IMR-90 (cell line): ENCODE results near the gene NEURL1B. TPM values are rescaled to one million over a fixed set of nuclear protein-coding genes. Genes with fewer than 3 reads are reported as not detected.

Experiments used
- ATAC-seq: fragments of 200-7000 bp; cut with Tn5 transposase; 2 replicates; pipeline ENCODE4 v1.9.1; 2020; ENCODE audit warnings: low read depth, mild to moderate bottlenecking, moderate library complexity
- BruUV-seq: library from RNA; stranded (reverse); fragments of 400-500 nt; replicated peaks from 2 replicates; lab custom pipeline; 2021; lab: Mats Ljungman, UMichigan
- CTCF ChIA-PET: fragments of 300-600 bp; formaldehyde crosslinking; extraction: SDS; loops from one replicate; lab custom pipeline; 2021; ENCODE audit warnings: antibody characterized with exemption; lab: Yijun Ruan, JAX
- POLR2A ChIA-PET: fragments of 300-600 bp; sonication (Branson Sonifier 250); formaldehyde crosslinking; loops from one replicate; lab custom pipeline; 2022; ENCODE audit warnings: antibody characterized with exemption; ENCODE audit not compliant: unreplicated experiment; lab: Charles Lee
- DNase-seq: peaks from one replicate; pipeline ENCODE4 v3.0.0; 2013
- H2AFZ ChIP-seq: replicated peaks from 2 replicates; pipeline ENCODE3; 2013; ENCODE audit warnings: low read length, mild to moderate bottlenecking; ENCODE audit not compliant: poor library complexity
- H2AK5ac ChIP-seq: 2 replicates; pipeline ENCODE4 v1.6.1; 2013; ENCODE audit warnings: low read depth, low read length, inconsistent platforms
- H2AK9ac ChIP-seq: replicated peaks from 2 replicates; pipeline ENCODE3; 2013; ENCODE audit warnings: mild to moderate bottlenecking, low read depth, low read length, moderate library complexity; ENCODE audit not compliant: poor library complexity
- H2BK120ac ChIP-seq: 2 replicates; pipeline ENCODE4 v1.6.1; 2013; ENCODE audit warnings: low read depth, low read length, inconsistent platforms
- H2BK15ac ChIP-seq: 3 replicates; pipeline ENCODE4 v1.6.1; 2013; ENCODE audit warnings: low read depth, low read length, inconsistent platforms
- H2BK20ac ChIP-seq: 2 replicates; pipeline ENCODE4 v1.6.1; 2013; ENCODE audit warnings: low read depth, mild to moderate bottlenecking, inconsistent platforms, low read length, moderate library complexity
- H2BK5ac ChIP-seq: 2 replicates; pipeline ENCODE4 v1.6.1; 2013; ENCODE audit warnings: mild to moderate bottlenecking, low read depth, low read length, inconsistent platforms; ENCODE audit not compliant: poor library complexity, severe bottlenecking
- H3K14ac ChIP-seq: replicated peaks from 2 replicates; pipeline ENCODE4 v1.6.1; 2013; ENCODE audit warnings: low read depth, low read length, inconsistent platforms
- H3K18ac ChIP-seq: 2 replicates; pipeline ENCODE4 v1.6.1; 2013; ENCODE audit warnings: low read depth, low read length, control low read depth
- H3K23ac ChIP-seq: 2 replicates; pipeline ENCODE4 v1.6.1; 2013; ENCODE audit warnings: low read depth, low read length, inconsistent platforms
- H3K27ac ChIP-seq: 2 replicates; pipeline ENCODE4 v1.5.1; 2013; ENCODE audit warnings: mild to moderate bottlenecking, control low read depth, low read length; ENCODE audit not compliant: insufficient read depth
- H3K27me3 ChIP-seq: 2 replicates; pipeline ENCODE4 v1.6.1; 2013; ENCODE audit warnings: low read length; ENCODE audit not compliant: control insufficient read depth, insufficient read depth
- H3K36me3 ChIP-seq: 2 replicates; pipeline ENCODE4 v1.6.1; 2013; ENCODE audit warnings: low read length, mixed read lengths; ENCODE audit not compliant: control insufficient read depth, insufficient read depth
- H3K4ac ChIP-seq: 2 replicates; pipeline ENCODE4 v1.6.1; 2013; ENCODE audit warnings: low read depth, low read length, inconsistent platforms
- H3K4me1 ChIP-seq: 2 replicates; pipeline ENCODE4 v1.6.1; 2013; ENCODE audit warnings: low read length, mixed read lengths; ENCODE audit not compliant: control insufficient read depth, insufficient read depth
- H3K4me2 ChIP-seq: 2 replicates; pipeline ENCODE4 v1.6.1; 2013; ENCODE audit warnings: low read depth, mild to moderate bottlenecking, control low read depth, low read length, moderate library complexity
- H3K4me3 ChIP-seq: 2 replicates; pipeline ENCODE4 v1.5.1; 2013; ENCODE audit warnings: low read depth, mild to moderate bottlenecking, control low read depth, low read length, moderate library complexity; ENCODE audit not compliant: insufficient read depth
- H3K56ac ChIP-seq: 2 replicates; pipeline ENCODE4 v1.6.1; 2013; ENCODE audit warnings: low read length, inconsistent platforms; ENCODE audit not compliant: insufficient read depth; ENCODE audit errors: extremely low read depth
- H3K79me1 ChIP-seq, 2 experiments: 2 replicates each; pipeline ENCODE4 v1.6.1; 2013; ENCODE audit warnings: low read length in 2 of 2, inconsistent platforms in 1 of 2, low read depth in 1 of 2
- H3K9ac ChIP-seq: 2 replicates; pipeline ENCODE4 v1.6.1; 2013; ENCODE audit warnings: low read depth, low read length, control low read depth
- H3K9me1 ChIP-seq: 2 replicates; pipeline ENCODE4 v1.6.1; 2013; ENCODE audit warnings: low read length, inconsistent platforms; ENCODE audit not compliant: insufficient read depth
- H3K9me3 ChIP-seq: 2 replicates; pipeline ENCODE4 v1.6.1; 2013; ENCODE audit warnings: low read length; ENCODE audit not compliant: control insufficient read depth, insufficient read depth
- H4K20me1 ChIP-seq: 2 replicates; pipeline ENCODE4 v1.6.1; 2013; ENCODE audit warnings: low read length, inconsistent platforms; ENCODE audit not compliant: insufficient read depth
- H4K5ac ChIP-seq: 2 replicates; pipeline ENCODE4 v1.6.1; 2013; ENCODE audit warnings: mild to moderate bottlenecking, low read depth, low read length, control low read depth
- H4K8ac ChIP-seq, 2 experiments: 2 replicates each; pipeline ENCODE4 v1.6.1; 2013; ENCODE audit warnings: low read depth in 2 of 2, low read length in 2 of 2, control low read depth in 1 of 2, inconsistent platforms in 1 of 2
- H4K91ac ChIP-seq: 2 replicates; pipeline ENCODE4 v1.6.1; 2013; ENCODE audit warnings: low read depth, low read length, inconsistent platforms; ENCODE audit not compliant: insufficient read depth
- BHLHE40 ChIP-seq: fragments of 150-350 bp; IDR thresholded peaks from 2 replicates; pipeline ENCODE4 v1.6.1; 2016; ENCODE audit warnings: mild to moderate bottlenecking, low read depth, low read length
- CEBPB ChIP-seq: IDR thresholded peaks from 2 replicates; pipeline ENCODE4 v1.6.1; 2012; ENCODE audit warnings: low read depth, low read length, improper control_type of control experiment
- CHD1 ChIP-seq: IDR thresholded peaks from 2 replicates; pipeline ENCODE4 v1.6.1; 2012; ENCODE audit warnings: low read depth, low read length, improper control_type of control experiment
- CTCF ChIP-seq: conservative IDR thresholded peaks from 2 replicates; pipeline ENCODE4 v1.5.1; 2012; ENCODE audit warnings: mild to moderate bottlenecking, low read depth, low read length, improper control_type of control experiment
- ELK1 ChIP-seq: fragments of 150-350 bp; IDR thresholded peaks from 2 replicates; pipeline ENCODE4 v1.6.1; 2016; ENCODE audit warnings: low read depth, mild to moderate bottlenecking, low read length, moderate library complexity, borderline replicate concordance
- FOS ChIP-seq: fragments of 150-350 bp; IDR thresholded peaks from 2 replicates; pipeline ENCODE4 v1.6.1; 2016; ENCODE audit warnings: low read depth, low read length
- MAFK ChIP-seq: IDR thresholded peaks from 2 replicates; pipeline ENCODE4 v1.6.1; 2012; ENCODE audit warnings: low read depth, low read length, improper control_type of control experiment
- MAZ ChIP-seq: IDR thresholded peaks from 2 replicates; pipeline ENCODE4 v1.6.1; 2012; ENCODE audit warnings: low read depth, mild to moderate bottlenecking, low read length, improper control_type of control experiment, moderate library complexity, borderline replicate concordance
- MXI1 ChIP-seq: IDR thresholded peaks from 2 replicates; pipeline ENCODE4 v1.6.1; 2012; ENCODE audit warnings: low read depth, mild to moderate bottlenecking, low read length, moderate library complexity, borderline replicate concordance
- NFE2L2 ChIP-seq: fragments of 150-350 bp; IDR thresholded peaks from 2 replicates; pipeline ENCODE4 v1.6.1; 2016; ENCODE audit warnings: low read depth, mild to moderate bottlenecking, low read length
- POLR2A ChIP-seq: IDR thresholded peaks from 2 replicates; pipeline ENCODE4 v1.6.1; 2012; ENCODE audit warnings: mild to moderate bottlenecking, low read depth, low read length
- RAD21 ChIP-seq: IDR thresholded peaks from 2 replicates; pipeline ENCODE4 v1.6.1; 2012; ENCODE audit warnings: low read length, improper control_type of control experiment
- RCOR1 ChIP-seq: IDR thresholded peaks from 2 replicates; pipeline ENCODE4 v1.6.1; 2012; ENCODE audit warnings: mild to moderate bottlenecking, low read length, improper control_type of control experiment; ENCODE audit not compliant: insufficient replicate concordance
- RFX5 ChIP-seq: IDR thresholded peaks from 2 replicates; pipeline ENCODE4 v1.8.0; 2012; ENCODE audit warnings: low read depth, mild to moderate bottlenecking, low read length, moderate library complexity
- SMC3 ChIP-seq: fragments of 150-350 bp; IDR thresholded peaks from 2 replicates; pipeline ENCODE4 v1.6.1; 2016; ENCODE audit warnings: low read depth, mild to moderate bottlenecking, antibody characterized with exemption, low read length, moderate library complexity
- WGBS, 2 experiments: methylation state at CpG; one replicate each; pipeline versions ENCODE4 v1.1.5 to v1.1.7; 2013; ENCODE audit warnings: missing lambda C conversion rate in 2 of 2; ENCODE audit not compliant: insufficient read length in 1 of 2; ENCODE audit errors: extremely low coverage in 2 of 2; 5-methylcytosine and 5-hydroxymethylcytosine counted together
- dilution Hi-C: fragments of 300-500 bp; cut with HindIII; formaldehyde crosslinking; loops from one replicate; pipeline ENCODE4 v1.14.3; 2018; ENCODE audit warnings: low sequenced_read_pairs; ENCODE audit not compliant: unreplicated experiment
- in situ Hi-C: fragments of 300-500 bp; cut with MboI; formaldehyde crosslinking; loops from 3 replicates; pipeline ENCODE4 v1.14.3; 2019; ENCODE audit warnings: low sequenced_read_pairs, inconsistent platforms, mixed read lengths
- intact Hi-C: fragments of 100-400 bp; cut with micrococcal nuclease; formaldehyde crosslinking; loops from 2 replicates; pipeline ENCODE4 v1.10.0; 2022
- polyA plus RNA-seq, 3 experiments: library from polyadenylated mRNA; depleted of rRNA; stranded (reverse); fragments of >200 nt; gene quantifications; 2 replicates each; pipeline ENCODE4 v1.2.3, GENCODE V29; 2012; ENCODE audit warnings: low replicate concordance in 1 of 3
- total RNA-seq: library from RNA; depleted of rRNA; stranded (reverse); fragments of >200 nt; gene quantifications from 2 replicates; pipeline ENCODE4 v1.2.3, GENCODE V29; 2012
- TF ChIP-seq, protein P1 (sequence below): fragments of 150-350 bp; IDR thresholded peaks from 2 replicates; pipeline ENCODE4 v1.6.1; 2017; ENCODE audit warnings: mild to moderate bottlenecking, antibody characterized with exemption, low read length, low read depth

Gene NEURL1B
- total and polyA plus RNA-seq, 2 of the 4 experiments (the other 2 are of a cell fraction): 1.8 to 2.8 TPM

DNA sequence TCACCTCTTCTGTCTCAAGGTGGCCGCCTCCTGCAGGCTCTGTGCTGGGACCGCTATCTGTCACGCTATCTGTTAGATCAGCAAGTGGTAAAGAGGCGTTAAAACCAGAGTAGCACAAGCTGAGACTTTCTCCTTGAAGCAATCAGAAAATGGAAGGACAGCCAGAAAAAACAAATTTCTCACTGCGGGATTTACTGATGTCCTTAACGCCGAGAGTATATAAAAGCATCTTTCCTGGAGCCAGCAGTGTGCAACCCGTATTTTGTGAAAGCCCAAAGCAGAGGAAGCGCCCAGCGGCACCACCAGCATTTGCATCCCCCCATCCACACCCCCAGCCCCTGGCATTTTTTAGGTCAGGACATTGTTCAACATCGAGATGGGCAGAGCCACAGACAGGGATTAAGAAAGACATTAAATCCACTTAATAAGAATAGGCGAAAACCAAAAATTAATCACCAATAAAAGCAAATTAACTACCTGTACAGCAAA is 81.3 kb downstream of the NEURL1B start:
- no peak overlapping the region for H2BK5ac ChIP-seq
- ChIA-PET POLR2A (no interaction called here), CTCF (interaction anchor here (0.7 kb wide), 1 partner anchor 31 kb away, joined by 5 read pairs; no protein-coding TSS in a partner anchor)
- no TSS peak for BruUV-seq
- H3K9ac ChIP-seq: no peak overlapping the region
- H3K4me3 ChIP-seq: no peak overlapping the region
- ATAC-seq: no peak
- H2AFZ ChIP-seq: no peak overlapping the region
- peak overlapping the region; percentile 58 for H2BK20ac ChIP-seq
- peaks cover 5% of the 10 kb centered on the region for H3K4me1 ChIP-seq
- peak overlapping the region; percentile 28; the same call in 1 of the 2 replicates for H4K5ac ChIP-seq
- dilution Hi-C loops: no loop called here
- no peaks in the 10 kb centered on the region for H3K79me1 ChIP-seq
- H3K4me2 ChIP-seq: peak overlapping the region; percentile 27; the same call in 1 of the 2 replicates
- no peaks in the 10 kb centered on the region for H3K9me3 ChIP-seq
- peak overlapping the region; percentile 33; the same call in 1 of the 2 replicates for H4K91ac ChIP-seq
- no peak overlapping the region for H3K14ac ChIP-seq
- no peaks in the 10 kb centered on the region for H3K36me3 ChIP-seq
- WGBS, 2 experiments: 66% methylated on average over 8 of the region's 12 CpGs; no CpG with 5 or more reads in 1 of the 2 experiments
- DNase-seq: no peak
- peak overlapping the region; percentile 24; the same call in 1 of the 2 replicates for H3K4ac ChIP-seq
- intact Hi-C loops: no loop called here
- in situ Hi-C loops: loop anchor here (25.0 kb wide), 1 partner anchor 865 kb away; no protein-coding TSS in a partner anchor
- H2AK5ac ChIP-seq: no peak overlapping the region
- peak overlapping the region; percentile 54; the same call in 1 of the 3 replicates for H2BK15ac ChIP-seq
- H2BK120ac ChIP-seq: 0 out of 2 replicates have a peak overlapping the region, but pooled peaks have one; percentile 10
- no peaks in the 10 kb centered on the region for H4K20me1 ChIP-seq
- H3K23ac ChIP-seq: no peak overlapping the region
- peaks cover 3% of the 10 kb centered on the region; the same call in 1 of the 2 replicates for H3K27me3 ChIP-seq
- TF ChIP-seq ELK1 (no peak), MAZ (no peak), MXI1 (no peak), POLR2A (no peak), SMC3 (no peak), RAD21 (no peak), FOS (no peak), NFE2L2 (no peak), RCOR1 (no peak), CEBPB (no peak), BHLHE40 (no peak), MAFK (no peak), CTCF (no peak), RFX5 (no peak), CHD1 (no peak)
- TF ChIP-seq, protein P1, sequence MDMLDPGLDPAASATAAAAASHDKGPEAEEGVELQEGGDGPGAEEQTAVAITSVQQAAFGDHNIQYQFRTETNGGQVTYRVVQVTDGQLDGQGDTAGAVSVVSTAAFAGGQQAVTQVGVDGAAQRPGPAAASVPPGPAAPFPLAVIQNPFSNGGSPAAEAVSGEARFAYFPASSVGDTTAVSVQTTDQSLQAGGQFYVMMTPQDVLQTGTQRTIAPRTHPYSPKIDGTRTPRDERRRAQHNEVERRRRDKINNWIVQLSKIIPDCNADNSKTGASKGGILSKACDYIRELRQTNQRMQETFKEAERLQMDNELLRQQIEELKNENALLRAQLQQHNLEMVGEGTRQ: no peak
- H3K56ac ChIP-seq: no peak overlapping the region
- H4K8ac ChIP-seq: no peak overlapping the region
- no peak overlapping the region for H3K27ac ChIP-seq
- peaks cover 3% of the 10 kb centered on the region; the same call in 1 of the 2 replicates for H3K9me1 ChIP-seq
- no peak overlapping the region for H3K18ac ChIP-seq
- H2AK9ac ChIP-seq: no peak overlapping the region
